Measurements from ENCODE around the gene DNAJC5. TPM values are rescaled to one million over a fixed set of nuclear protein-coding genes. Genes with fewer than 3 reads are reported as not detected.
A peak's percentile ranks its signal among the peaks of the same experiment; 100 is the strongest.

DNAJC5 gene
- total and polyA plus RNA-seq, 9 of the 15 experiments (the other 6 are each of a cell fraction or from before 2014, with no cell fraction given) = 0.95 to 42.8 (median 23.4) TPM

DNA sequence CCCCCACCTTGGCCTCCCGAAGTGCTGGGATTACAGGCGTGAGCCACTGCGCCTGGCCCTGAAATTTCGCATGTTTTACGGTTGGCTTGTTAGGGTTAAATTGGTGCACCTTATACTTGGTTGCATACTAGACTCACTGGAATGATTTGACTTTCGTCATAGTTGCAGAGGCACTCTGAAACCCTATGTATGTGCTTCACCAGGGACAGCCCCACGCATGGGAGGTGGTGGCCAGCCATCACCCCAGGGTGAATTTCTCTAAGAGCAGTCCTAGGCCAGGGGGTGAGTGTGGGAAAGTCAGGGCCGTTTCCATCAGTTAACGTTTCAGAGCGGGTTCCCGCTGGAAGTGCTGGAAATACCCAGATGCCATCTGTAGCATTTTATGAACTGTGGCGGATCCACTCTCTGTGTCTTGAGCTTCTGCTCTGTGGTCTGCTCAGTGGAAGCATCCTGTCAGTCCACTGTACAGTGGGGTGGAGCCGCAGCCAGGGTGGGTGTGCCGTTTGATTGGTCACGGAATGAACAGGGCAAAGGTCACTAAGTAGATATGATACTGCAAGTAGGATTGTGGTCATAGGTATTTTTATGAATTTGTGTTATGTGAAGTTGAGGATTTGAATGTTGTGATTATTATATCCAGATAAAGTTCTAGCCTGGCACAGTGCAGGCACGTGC, 13.2 kb downstream of the DNAJC5 start:
- POLR2A ChIA-PET = interaction anchor here (1.6 kb wide), 1 partner anchor 9 kb away, joined by 3 read pairs; no protein-coding TSS in a partner anchor
- no TSS peak for BruUV-seq (replicated peaks)
- WGBS (ENCODE audit: insufficient coverage, low coverage, missing lambda C conversion rate) = 89% methylated on average over 16 of the region's 16 CpGs
- Histone ChIP-seq H3K36me3 (ENCODE audit: control insufficient read depth, insufficient read depth, low read length) (peaks cover 8% of the 10 kb centered on the region; the same call in 1 of the 3 replicates), H3K79me2 (ENCODE audit: control insufficient read depth, insufficient read depth, low read length) (peaks cover 84% of the 10 kb centered on the region), H3K9me3 (replicated peaks; ENCODE audit: control insufficient read depth, insufficient read depth, low read depth, low read length) (no peaks in the 10 kb centered on the region), H3K4me2 (ENCODE audit: insufficient read depth, low read length) (no peak overlapping the region), H3K4me1 (replicated peaks in 1 of 2; ENCODE audit: control insufficient read depth in 2 of 2, insufficient read depth in 2 of 2, low read length in 2 of 2) (peaks cover 0 to 18% of the 10 kb centered on the region in 2 experiments; a peak in 2 of 5 replicates), H2AFZ (ENCODE audit: low read depth, low read length) (no peak overlapping the region), H3K27ac (ENCODE audit: extremely low read depth, low read depth, low read length) (no peak overlapping the region), H3K27me3 (ENCODE audit: control insufficient read depth in 2 of 2, insufficient read depth in 2 of 2, low read length in 2 of 2) (no peaks in the 10 kb centered on the region), H3K9ac (ENCODE audit: insufficient read depth in 1 of 2, low read depth in 2 of 2, low read length in 2 of 2) (no peak overlapping the region), H3K9me1 (ENCODE audit: control insufficient read depth, insufficient read depth, low read length) (no peaks in the 10 kb centered on the region), H3K4me3 (no peak overlapping the region), H4K20me1 (replicated peaks; ENCODE audit: control insufficient read depth, insufficient read depth, low read length) (no peaks in the 10 kb centered on the region)
- CTCF ChIA-PET (ENCODE audit: low intra/inter-chr PET ratio) = interaction anchor here (0.5 kb wide), 1 partner anchor 10 kb away, joined by 3 read pairs; no protein-coding TSS in a partner anchor
- DNase-seq (ENCODE audit: extremely low read depth in 1 of 4, low spot score in 3 of 4) = peak in 1 of 4 experiments; percentile 10
- in situ Hi-C loops (cut with MboI) = no loop called here
- peak; percentile 29 for FAIRE-seq
- ATAC-seq = 0 out of 3 replicates have a peak, but pooled peaks have one; percentile 33
- intact Hi-C loops (cut with micrococcal nuclease) = loop anchor here (5.0 kb wide), 1 partner anchor 64 kb away; no protein-coding TSS in a partner anchor
- TF ChIP-seq SRSF3 (IDR thresholded peaks at IDR 0.05; ENCODE audit: insufficient read depth, low read length) (no peak), U2AF1 (optimal IDR thresholded peaks at IDR 0.05; ENCODE audit: low read depth, low read length) (no peak), ZNF444 (CRISPR knock-in tag; IDR thresholded peaks at IDR 0.05) (no peak), CBFA2T3 (IDR thresholded peaks at IDR 0.05) (no peak)
- TF ChIP-seq, protein P1, sequence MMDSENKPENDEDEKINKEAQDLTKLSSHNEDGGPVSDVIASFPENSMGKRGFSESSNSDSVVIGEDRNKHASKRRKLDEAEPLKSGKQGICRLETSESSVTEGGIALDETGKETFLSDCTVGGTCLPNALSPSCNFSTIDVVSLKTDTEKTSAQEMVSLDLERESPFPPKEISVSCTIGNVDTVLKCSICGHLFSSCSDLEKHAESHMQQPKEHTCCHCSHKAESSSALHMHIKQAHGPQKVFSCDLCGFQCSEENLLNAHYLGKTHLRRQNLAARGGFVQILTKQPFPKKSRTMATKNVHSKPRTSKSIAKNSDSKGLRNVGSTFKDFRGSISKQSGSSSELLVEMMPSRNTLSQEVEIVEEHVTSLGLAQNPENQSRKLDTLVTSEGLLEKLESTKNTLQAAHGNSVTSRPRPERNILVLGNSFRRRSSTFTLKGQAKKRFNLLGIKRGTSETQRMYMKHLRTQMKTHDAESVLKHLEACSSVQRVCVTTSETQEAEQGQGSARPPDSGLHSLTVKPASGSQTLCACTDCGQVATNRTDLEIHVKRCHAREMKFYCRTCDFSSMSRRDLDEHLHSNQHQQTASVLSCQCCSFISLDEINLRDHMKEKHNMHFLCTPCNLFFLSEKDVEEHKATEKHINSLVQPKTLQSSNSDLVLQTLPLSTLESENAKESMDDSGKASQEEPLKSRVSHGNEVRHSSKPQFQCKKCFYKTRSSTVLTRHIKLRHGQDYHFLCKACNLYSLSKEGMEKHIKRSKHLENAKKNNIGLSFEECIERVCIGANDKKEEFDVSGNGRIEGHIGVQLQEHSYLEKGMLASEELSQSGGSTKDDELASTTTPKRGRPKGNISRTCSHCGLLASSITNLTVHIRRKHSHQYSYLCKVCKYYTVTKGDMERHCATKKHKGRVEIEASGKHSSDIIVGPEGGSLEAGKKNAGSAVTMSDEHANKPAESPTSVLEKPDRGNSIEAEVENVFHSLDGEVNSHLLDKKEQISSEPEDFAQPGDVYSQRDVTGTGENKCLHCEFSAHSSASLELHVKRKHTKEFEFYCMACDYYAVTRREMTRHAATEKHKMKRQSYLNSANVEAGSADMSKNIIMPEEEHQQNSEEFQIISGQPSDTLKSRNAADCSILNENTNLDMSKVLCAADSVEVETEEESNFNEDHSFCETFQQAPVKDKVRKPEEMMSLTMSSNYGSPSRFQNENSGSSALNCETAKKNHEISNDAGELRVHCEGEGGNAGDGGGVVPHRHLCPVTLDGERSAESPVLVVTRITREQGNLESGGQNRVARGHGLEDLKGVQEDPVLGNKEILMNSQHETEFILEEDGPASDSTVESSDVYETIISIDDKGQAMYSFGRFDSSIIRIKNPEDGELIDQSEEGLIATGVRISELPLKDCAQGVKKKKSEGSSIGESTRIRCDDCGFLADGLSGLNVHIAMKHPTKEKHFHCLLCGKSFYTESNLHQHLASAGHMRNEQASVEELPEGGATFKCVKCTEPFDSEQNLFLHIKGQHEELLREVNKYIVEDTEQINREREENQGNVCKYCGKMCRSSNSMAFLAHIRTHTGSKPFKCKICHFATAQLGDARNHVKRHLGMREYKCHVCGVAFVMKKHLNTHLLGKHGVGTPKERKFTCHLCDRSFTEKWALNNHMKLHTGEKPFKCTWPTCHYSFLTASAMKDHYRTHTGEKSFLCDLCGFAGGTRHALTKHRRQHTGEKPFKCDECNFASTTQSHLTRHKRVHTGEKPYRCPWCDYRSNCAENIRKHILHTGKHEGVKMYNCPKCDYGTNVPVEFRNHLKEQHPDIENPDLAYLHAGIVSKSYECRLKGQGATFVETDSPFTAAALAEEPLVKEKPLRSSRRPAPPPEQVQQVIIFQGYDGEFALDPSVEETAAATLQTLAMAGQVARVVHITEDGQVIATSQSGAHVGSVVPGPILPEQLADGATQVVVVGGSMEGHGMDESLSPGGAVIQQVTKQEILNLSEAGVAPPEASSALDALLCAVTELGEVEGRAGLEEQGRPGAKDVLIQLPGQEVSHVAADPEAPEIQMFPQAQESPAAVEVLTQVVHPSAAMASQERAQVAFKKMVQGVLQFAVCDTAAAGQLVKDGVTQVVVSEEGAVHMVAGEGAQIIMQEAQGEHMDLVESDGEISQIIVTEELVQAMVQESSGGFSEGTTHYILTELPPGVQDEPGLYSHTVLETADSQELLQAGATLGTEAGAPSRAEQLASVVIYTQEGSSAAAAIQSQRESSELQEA (IDR thresholded peaks at IDR 0.05; ENCODE audit: low read depth) = no peak
- TF ChIP-seq, protein P2, sequence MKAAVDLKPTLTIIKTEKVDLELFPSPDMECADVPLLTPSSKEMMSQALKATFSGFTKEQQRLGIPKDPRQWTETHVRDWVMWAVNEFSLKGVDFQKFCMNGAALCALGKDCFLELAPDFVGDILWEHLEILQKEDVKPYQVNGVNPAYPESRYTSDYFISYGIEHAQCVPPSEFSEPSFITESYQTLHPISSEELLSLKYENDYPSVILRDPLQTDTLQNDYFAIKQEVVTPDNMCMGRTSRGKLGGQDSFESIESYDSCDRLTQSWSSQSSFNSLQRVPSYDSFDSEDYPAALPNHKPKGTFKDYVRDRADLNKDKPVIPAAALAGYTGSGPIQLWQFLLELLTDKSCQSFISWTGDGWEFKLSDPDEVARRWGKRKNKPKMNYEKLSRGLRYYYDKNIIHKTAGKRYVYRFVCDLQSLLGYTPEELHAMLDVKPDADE (conservative IDR thresholded peaks at IDR 0.05; ENCODE audit: control insufficient read depth, low read depth, low read length) = no peak
- TF ChIP-seq, protein P3, sequence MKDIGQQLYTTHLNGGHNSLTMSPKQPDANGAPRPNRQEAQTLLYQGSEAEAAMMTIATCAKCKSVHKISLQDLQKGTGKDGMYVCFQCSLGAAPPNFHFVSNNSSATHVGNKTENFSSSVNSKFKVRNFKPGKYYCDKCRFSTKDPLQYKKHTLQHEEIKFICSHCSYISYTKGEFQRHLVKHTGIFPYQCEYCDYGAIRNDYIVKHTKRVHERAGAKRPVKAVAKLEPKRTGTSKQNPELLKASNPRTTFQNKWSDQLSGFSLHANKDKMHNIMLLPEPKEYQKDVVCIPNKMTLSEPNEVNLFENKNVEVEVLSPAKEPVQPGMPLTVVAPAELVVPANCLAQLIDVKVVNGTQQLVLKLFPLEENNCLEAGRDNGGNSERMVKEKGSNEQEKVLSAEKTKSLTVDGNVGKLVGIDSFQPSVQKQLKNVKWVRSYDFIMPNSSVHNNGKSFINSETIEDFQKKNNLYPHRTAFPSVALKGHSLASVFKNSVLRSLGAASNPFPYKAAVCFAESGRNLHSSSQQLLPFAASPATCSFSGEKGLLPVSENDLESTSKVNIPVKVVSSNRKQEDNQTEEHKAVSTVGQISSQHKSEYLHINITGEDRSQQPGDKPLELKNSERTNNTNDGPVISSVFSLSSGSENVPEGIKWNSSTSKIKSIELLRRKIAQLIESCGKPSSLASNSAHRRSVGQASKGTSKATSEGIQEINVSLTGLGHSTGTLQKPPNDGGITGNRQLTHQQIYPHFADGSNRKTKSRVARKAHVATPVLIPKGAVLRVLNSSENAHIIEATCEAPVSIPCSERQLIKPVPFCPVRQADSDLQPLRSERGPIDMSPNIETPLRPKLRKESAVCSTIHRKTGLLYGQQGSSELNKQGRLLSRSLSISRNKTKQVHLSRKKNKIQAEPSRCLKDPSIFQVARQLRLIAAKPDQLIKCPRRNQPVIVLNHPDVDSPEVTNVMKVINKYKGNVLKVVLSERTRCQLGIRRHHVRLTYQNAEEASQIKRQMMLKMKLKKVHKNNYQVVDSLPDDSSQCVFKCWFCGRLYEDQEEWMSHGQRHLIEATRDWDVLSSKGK (CRISPR knock-in tag; IDR thresholded peaks at IDR 0.05) = no peak
